GM21737 (cell line): ENCODE results near the gene TMEM178B.
"Not testable (repeated sequence)": the region's sequence is repeated elsewhere in the genome, so short reads cannot be mapped to it uniquely, and the experiment has no call there.

Experiments used
- ATAC-seq: cut with Tn5 transposase; IDR thresholded peaks from one replicate; pipeline ENCODE4 v1.9.1; 2021; ENCODE audit warnings: mild to moderate bottlenecking, moderate library complexity; ENCODE audit not compliant: unreplicated experiment

TMEM178B gene

GRCh38 chr7:141178486-141179135, 104.7 kb downstream of the TMEM178B start:
- ATAC-seq, result no peak

GRCh38 chr7:141181812-141182211, 107.9 kb downstream of the TMEM178B start:
- no peak for ATAC-seq

GRCh38 chr7:141184532-141185190, 110.8 kb downstream of the TMEM178B start:
- no peak for ATAC-seq

GRCh38 chr7:141185369-141185967, 111.6 kb downstream of the TMEM178B start:
- ATAC-seq, result no peak

GRCh38 chr7:141189231-141189630, 115.4 kb downstream of the TMEM178B start:
- ATAC-seq, result no peak

- no peak for ATAC-seq
Measured at GRCh38 chr7:141190495-141190894, 116.6 kb downstream of the TMEM178B start.

- no peak for ATAC-seq
Measured at GRCh38 chr7:141191277-141191676, 117.4 kb downstream of the TMEM178B start.

- ATAC-seq, result no peak
Measured at GRCh38 chr7:141193066-141193465, 119.2 kb downstream of the TMEM178B start.

GRCh38 chr7:141195722-141196121, 121.9 kb downstream of the TMEM178B start:
- ATAC-seq, result not testable (repeated sequence)

- no peak for ATAC-seq
Measured at GRCh38 chr7:141198194-141198958, 124.5 kb downstream of the TMEM178B start.

GRCh38 chr7:141200191-141201108, 126.6 kb downstream of the TMEM178B start:
- ATAC-seq, result no peak

GRCh38 chr7:141201145-141201885, 127.5 kb downstream of the TMEM178B start:
- ATAC-seq, result no peak

GRCh38 chr7:141202535-141202934, 128.7 kb downstream of the TMEM178B start:
- ATAC-seq, result no peak

- ATAC-seq, result no peak
Measured at GRCh38 chr7:141203177-141203576, 129.3 kb downstream of the TMEM178B start.

- ATAC-seq, result no peak
Measured at GRCh38 chr7:141203586-141203985, 129.7 kb downstream of the TMEM178B start.

GRCh38 chr7:141207661-141208060, 133.8 kb downstream of the TMEM178B start:
- ATAC-seq, result no peak

- ATAC-seq, result no peak
Measured at GRCh38 chr7:141208539-141208938, 134.7 kb downstream of the TMEM178B start.

- ATAC-seq, result no peak
Measured at GRCh38 chr7:141209454-141209853, 135.6 kb downstream of the TMEM178B start.

GRCh38 chr7:141210862-141211261, 137.0 kb downstream of the TMEM178B start:
- ATAC-seq, result no peak

GRCh38 chr7:141213226-141213625, 139.4 kb downstream of the TMEM178B start:
- no peak for ATAC-seq
